ENCODE data around the gene GNA14.

DNA sequence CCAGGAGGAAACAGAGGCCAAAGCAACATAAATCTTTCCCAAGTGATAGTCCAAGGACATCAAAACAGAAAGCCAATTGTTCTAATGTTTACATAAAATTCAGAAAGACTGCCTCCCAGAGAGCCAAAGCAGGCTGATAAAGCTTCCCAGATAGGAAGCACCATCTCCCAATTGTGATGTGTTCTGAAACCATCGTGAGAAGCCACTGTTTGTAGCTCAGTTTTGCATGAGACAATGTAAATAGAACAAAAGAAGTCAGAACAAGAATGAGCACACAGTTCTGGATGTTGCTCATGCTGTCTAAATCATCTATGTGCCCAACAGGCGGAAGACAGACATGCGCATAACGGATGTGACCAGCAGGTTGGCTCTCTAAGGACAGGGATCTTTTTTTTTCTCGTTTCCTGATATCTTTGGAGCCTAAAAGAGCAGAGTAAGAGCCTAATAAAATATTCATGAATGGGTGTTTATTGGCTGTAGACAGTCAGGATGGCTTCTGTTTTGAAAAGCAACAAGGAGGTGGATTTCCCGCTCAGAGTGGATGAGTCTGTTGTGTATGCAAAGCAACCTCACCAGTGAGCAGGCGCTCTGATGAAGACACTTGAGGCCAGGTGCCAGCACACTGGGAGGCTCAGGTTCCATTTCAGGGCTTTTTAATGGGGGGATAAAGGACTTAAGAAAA lies 113.6 kb downstream of the GNA14 start:
- TF ChIP-seq POLR2AphosphoS5 (IDR thresholded peaks at IDR 0.05), result no peak
- no peak for TF ChIP-seq POLR2A (IDR thresholded peaks at IDR 0.05)
- TF ChIP-seq, protein P1, sequence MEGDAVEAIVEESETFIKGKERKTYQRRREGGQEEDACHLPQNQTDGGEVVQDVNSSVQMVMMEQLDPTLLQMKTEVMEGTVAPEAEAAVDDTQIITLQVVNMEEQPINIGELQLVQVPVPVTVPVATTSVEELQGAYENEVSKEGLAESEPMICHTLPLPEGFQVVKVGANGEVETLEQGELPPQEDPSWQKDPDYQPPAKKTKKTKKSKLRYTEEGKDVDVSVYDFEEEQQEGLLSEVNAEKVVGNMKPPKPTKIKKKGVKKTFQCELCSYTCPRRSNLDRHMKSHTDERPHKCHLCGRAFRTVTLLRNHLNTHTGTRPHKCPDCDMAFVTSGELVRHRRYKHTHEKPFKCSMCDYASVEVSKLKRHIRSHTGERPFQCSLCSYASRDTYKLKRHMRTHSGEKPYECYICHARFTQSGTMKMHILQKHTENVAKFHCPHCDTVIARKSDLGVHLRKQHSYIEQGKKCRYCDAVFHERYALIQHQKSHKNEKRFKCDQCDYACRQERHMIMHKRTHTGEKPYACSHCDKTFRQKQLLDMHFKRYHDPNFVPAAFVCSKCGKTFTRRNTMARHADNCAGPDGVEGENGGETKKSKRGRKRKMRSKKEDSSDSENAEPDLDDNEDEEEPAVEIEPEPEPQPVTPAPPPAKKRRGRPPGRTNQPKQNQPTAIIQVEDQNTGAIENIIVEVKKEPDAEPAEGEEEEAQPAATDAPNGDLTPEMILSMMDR (IDR thresholded peaks at IDR 0.05), result no peak
